HG03432 (cell line): Measurements from ENCODE around the gene MACROD1.

Source experiments
- ATAC-seq: cut with Tn5 transposase; IDR thresholded peaks from one replicate; pipeline ENCODE4 v1.9.1; 2021; ENCODE audit warnings: mild to moderate bottlenecking, moderate library complexity; ENCODE audit not compliant: unreplicated experiment

Gene MACROD1

GRCh38 chr11:64094463-64095260 is 71.3 kb downstream of the MACROD1 start:
- ATAC-seq: no peak

GRCh38 chr11:64093233-64094039 is 72.5 kb downstream of the MACROD1 start:
- ATAC-seq: no peak

- ATAC-seq: no peak
These were observed 73.2 kb downstream of the MACROD1 start for GRCh38 chr11:64092761-64093136.

- no peak for ATAC-seq
These were observed 73.7 kb downstream of the MACROD1 start for GRCh38 chr11:64092111-64092760.

GRCh38 chr11:64090806-64091516 is 75.0 kb downstream of the MACROD1 start:
- ATAC-seq: no peak

GRCh38 chr11:64089915-64090805 is 75.8 kb downstream of the MACROD1 start:
- no peak for ATAC-seq

- no peak for ATAC-seq
These were observed 76.4 kb downstream of the MACROD1 start for GRCh38 chr11:64089493-64089892.

GRCh38 chr11:64089027-64089360 is 76.9 kb downstream of the MACROD1 start:
- ATAC-seq: no peak

GRCh38 chr11:64088162-64089026 is 77.5 kb downstream of the MACROD1 start:
- no peak for ATAC-seq

- no peak for ATAC-seq
These were observed 79.4 kb downstream of the MACROD1 start for GRCh38 chr11:64086258-64087123.

GRCh38 chr11:64085906-64086257 is 80.0 kb downstream of the MACROD1 start:
- ATAC-seq: no peak

GRCh38 chr11:64084951-64085710 is 80.8 kb downstream of the MACROD1 start:
- ATAC-seq: no peak

GRCh38 chr11:64084146-64084950 is 81.6 kb downstream of the MACROD1 start:
- no peak for ATAC-seq

- ATAC-seq: no peak
These were observed 82.4 kb downstream of the MACROD1 start for GRCh38 chr11:64083398-64084080.

GRCh38 chr11:64081745-64082442 is 84.0 kb downstream of the MACROD1 start:
- no peak for ATAC-seq

GRCh38 chr11:64080390-64080789 is 85.5 kb downstream of the MACROD1 start:
- no peak for ATAC-seq
